H9 (cell line): ENCODE measurements around the gene MAML1. TPM values are rescaled to one million over a fixed set of nuclear protein-coding genes. Genes with fewer than 3 reads are reported as not detected.

Experiments used
- DNase-seq: peaks from one replicate; pipeline ENCODE4 v3.0.0-alpha.2; 2017
- H2AFZ ChIP-seq: one replicate; pipeline ENCODE4 v1.6.1; 2013; ENCODE audit warnings: mild to moderate bottlenecking, low read length, control low read depth, moderate library complexity
- H2AK5ac ChIP-seq: 2 replicates; pipeline ENCODE4 v1.6.1; 2013; ENCODE audit warnings: low read length, control low read depth, mixed read lengths; ENCODE audit not compliant: insufficient read length
- H2BK120ac ChIP-seq: one replicate; pipeline ENCODE4 v1.6.1; 2013; ENCODE audit warnings: low read depth, mild to moderate bottlenecking, low read length, control low read depth, inconsistent platforms; ENCODE audit not compliant: poor library complexity, severe bottlenecking
- H2BK12ac ChIP-seq: 2 replicates; pipeline ENCODE4 v1.6.1; 2013; ENCODE audit warnings: low read length, control low read depth, mixed read lengths, low read depth; ENCODE audit not compliant: insufficient read length
- H2BK15ac ChIP-seq: 2 replicates; pipeline ENCODE4 v1.6.1; 2013; ENCODE audit warnings: low read depth, low read length, control low read depth
- H2BK20ac ChIP-seq: one replicate; pipeline ENCODE4 v1.6.1; 2013; ENCODE audit warnings: low read depth, mild to moderate bottlenecking, low read length, control low read depth, inconsistent platforms; ENCODE audit not compliant: poor library complexity, severe bottlenecking
- H2BK5ac ChIP-seq: 2 replicates; pipeline ENCODE4 v1.6.1; 2013; ENCODE audit warnings: low read length, control low read depth, mixed read lengths; ENCODE audit not compliant: insufficient read length
- H3K14ac ChIP-seq: 2 replicates; pipeline ENCODE4 v1.6.1; 2013; ENCODE audit warnings: low read length, control low read depth; ENCODE audit not compliant: insufficient read depth
- H3K18ac ChIP-seq: 2 replicates; pipeline ENCODE4 v1.6.1; 2013; ENCODE audit warnings: low read depth, mild to moderate bottlenecking, mixed read lengths, low read length, control low read depth; ENCODE audit not compliant: insufficient read length
- H3K23ac ChIP-seq: 2 replicates; pipeline ENCODE4 v1.6.1; 2013; ENCODE audit warnings: low read length, control low read depth, mixed read lengths, low read depth; ENCODE audit not compliant: insufficient read length
- H3K23me2 ChIP-seq: 2 replicates; pipeline ENCODE4 v1.6.1; 2013; ENCODE audit warnings: low read depth, mild to moderate bottlenecking, mixed read lengths, low read length, control low read depth; ENCODE audit not compliant: insufficient read length, poor library complexity, severe bottlenecking
- H3K27ac ChIP-seq: 2 replicates; pipeline ENCODE4 v1.5.1; 2013; ENCODE audit warnings: low read length, control low read depth, mixed read lengths, low read depth; ENCODE audit not compliant: insufficient read length
- H3K27me3 ChIP-seq: 2 replicates; pipeline ENCODE4 v1.6.1; 2013; ENCODE audit warnings: low read length, control low read depth, inconsistent platforms; ENCODE audit not compliant: insufficient read depth
- H3K4ac ChIP-seq: 2 replicates; pipeline ENCODE4 v1.6.1; 2013; ENCODE audit warnings: low read depth, mild to moderate bottlenecking, control low read depth, inconsistent platforms, low read length, moderate library complexity
- H3K4me1 ChIP-seq: 2 replicates; pipeline ENCODE4 v1.6.1; 2013; ENCODE audit warnings: low read length, control low read depth, inconsistent platforms; ENCODE audit not compliant: insufficient read depth
- H3K4me2 ChIP-seq: 2 replicates; pipeline ENCODE4 v1.6.1; 2013; ENCODE audit warnings: low read length, control low read depth, mixed read lengths; ENCODE audit not compliant: insufficient read length, insufficient read depth
- H3K56ac ChIP-seq: 2 replicates; pipeline ENCODE4 v1.6.1; 2013; ENCODE audit warnings: low read depth, mild to moderate bottlenecking, mixed read lengths, low read length, control low read depth; ENCODE audit not compliant: insufficient read length
- H3K79me1 ChIP-seq: 2 replicates; pipeline ENCODE4 v1.6.1; 2013; ENCODE audit warnings: low read depth, mild to moderate bottlenecking, moderate library complexity, low read length, control low read depth, inconsistent platforms; ENCODE audit not compliant: insufficient read depth, poor library complexity, severe bottlenecking
- H3K79me2 ChIP-seq: 2 replicates; pipeline ENCODE4 v1.6.1; 2013; ENCODE audit warnings: low read length, control low read depth, inconsistent platforms; ENCODE audit not compliant: insufficient read depth
- H3K9ac ChIP-seq: 2 replicates; pipeline ENCODE4 v1.6.1; 2013; ENCODE audit warnings: low read length, control low read depth, mixed read lengths; ENCODE audit not compliant: insufficient read length; ENCODE audit errors: extremely low read depth
- H3K9me3 ChIP-seq: one replicate; pipeline ENCODE4 v1.6.1; 2013; ENCODE audit warnings: low read depth, low read length, inconsistent platforms; ENCODE audit not compliant: control insufficient read depth
- H3T11ph ChIP-seq: one replicate; pipeline ENCODE4 v1.6.1; 2013; ENCODE audit warnings: mild to moderate bottlenecking, low read length, control low read depth, inconsistent platforms
- H4K20me1 ChIP-seq: one replicate; pipeline ENCODE4 v1.6.1; 2013; ENCODE audit not compliant: control insufficient read depth, insufficient read length, insufficient read depth
- H4K5ac ChIP-seq: 2 replicates; pipeline ENCODE4 v1.6.1; 2013; ENCODE audit warnings: low read depth, mild to moderate bottlenecking, mixed read lengths, low read length, control low read depth; ENCODE audit not compliant: insufficient read length
- H4K8ac ChIP-seq: replicated peaks from 2 replicates; pipeline ENCODE4 v1.6.1; 2013; ENCODE audit warnings: low read length, control low read depth, mixed read lengths, low read depth; ENCODE audit not compliant: insufficient read length
- H4K91ac ChIP-seq: 2 replicates; pipeline ENCODE4 v1.6.1; 2013; ENCODE audit warnings: low read depth, mild to moderate bottlenecking, moderate library complexity, mixed read lengths, low read length, control low read depth; ENCODE audit not compliant: insufficient read length
- H3K27ac Mint-ChIP-seq, 3 experiments: 2 replicates in 2 of 3; 3 replicates in 1 of 3; pipeline ENCODE4 v1.8.0; 2020 to 2021; ENCODE audit warnings: mixed read lengths in 3 of 3, mild to moderate bottlenecking in 1 of 3, moderate library complexity in 1 of 3
- H3K27me3 Mint-ChIP-seq: 2 replicates; pipeline ENCODE4 v1.8.0; 2021; ENCODE audit warnings: low read depth, mild to moderate bottlenecking, moderate library complexity, mixed read lengths
- H3K36me3 Mint-ChIP-seq, 3 experiments: 2 replicates in 2 of 3; 3 replicates in 1 of 3; pipeline ENCODE4 v1.8.0; 2020 to 2021; ENCODE audit warnings: low read depth in 3 of 3, mixed read lengths in 3 of 3; ENCODE audit not compliant: insufficient read depth in 1 of 3
- H3K4me1 Mint-ChIP-seq, 2 experiments: 2 replicates each; pipeline ENCODE4 v1.8.0; 2020; ENCODE audit warnings: mixed read lengths in 2 of 2
- H3K4me3 Mint-ChIP-seq, 2 experiments: 2 replicates in 1 of 2; 3 replicates in 1 of 2; pipeline ENCODE4 v1.8.0; 2020 to 2021; ENCODE audit warnings: mild to moderate bottlenecking in 2 of 2, mixed read lengths in 2 of 2, moderate library complexity in 1 of 2
- H3K9me3 Mint-ChIP-seq, 2 experiments: 2 replicates in 1 of 2; 3 replicates in 1 of 2; pipeline ENCODE4 v1.8.0; 2020; ENCODE audit warnings: mild to moderate bottlenecking in 2 of 2, mixed read lengths in 2 of 2, moderate library complexity in 1 of 2
- CTCF ChIP-seq: fragments of 200-600 bp; sonication (generic); conservative IDR thresholded peaks from 3 replicates; pipeline ENCODE4 v1.8.0; 2021; ENCODE audit warnings: antibody characterized with exemption, mild to moderate bottlenecking
- WGBS: extraction: QIAGEN DNeasy Blood & Tissue Kit; methylation state at CpG from one replicate; pipeline ENCODE4 v1.1.7; 2013; ENCODE audit warnings: missing lambda C conversion rate, low lambda C conversion rate, mixed read lengths; ENCODE audit not compliant: insufficient read length; ENCODE audit errors: extremely low coverage; 5-methylcytosine and 5-hydroxymethylcytosine counted together
- total RNA-seq: library from RNA; stranded (reverse); gene quantifications from 2 replicates; pipeline ENCODE4 v1.2.1, GENCODE V29; 2021

Gene MAML1
- total RNA-seq, 1 experiment from 2014 or later: 50.8 TPM

GRCh38 chr5:179700401-179700918 is 32.2 kb upstream of the MAML1 start:
- no peak overlapping the region for H3K23ac ChIP-seq
- no peaks in the 10 kb centered on the region for H3K27me3 ChIP-seq
- no peak overlapping the region for H2AK5ac ChIP-seq
- H2BK20ac ChIP-seq: no peak overlapping the region
- no peak for DNase-seq
- no peaks in the 10 kb centered on the region for H3K9me3 ChIP-seq
- peaks cover 0 to 6% of the 10 kb centered on the region in 2 experiments; a peak in 3 of 5 replicates for H3K9me3 Mint-ChIP-seq
- peaks cover 7% of the 10 kb centered on the region; the same call in 1 of the 2 replicates for H3K4me1 ChIP-seq
- no peak overlapping the region for H2BK5ac ChIP-seq
- no peak overlapping the region for H3K56ac ChIP-seq
- H3K79me2 ChIP-seq: peaks cover 39% of the 10 kb centered on the region
- no peak overlapping the region for H3K4ac ChIP-seq
- H3K27ac Mint-ChIP-seq: peak overlapping the region in 2 of 3 experiments; percentile 11 to 40; a peak in 4 of 7 replicates
- no peak overlapping the region for H2BK15ac ChIP-seq
- H3K9ac ChIP-seq: peak overlapping the region; percentile 61
- no CpG with 5 or more reads among the region's 7 CpGs for WGBS
- H3K79me1 ChIP-seq: no peaks in the 10 kb centered on the region
- no peak overlapping the region for H4K8ac ChIP-seq
- H3K27me3 Mint-ChIP-seq: no peaks in the 10 kb centered on the region
- H4K20me1 ChIP-seq: no peaks in the 10 kb centered on the region
- no peak overlapping the region for H2BK120ac ChIP-seq
- no peak overlapping the region for H3K18ac ChIP-seq
- no peak overlapping the region for H3T11ph ChIP-seq
- H3K36me3 Mint-ChIP-seq: peaks cover 35 to 48% (median 38%) of the 10 kb centered on the region in 3 experiments
- no peak for TF ChIP-seq CTCF
- H3K27ac ChIP-seq: no peak overlapping the region
- H2AFZ ChIP-seq: no peak overlapping the region
- H3K14ac ChIP-seq: no peak overlapping the region
- H4K91ac ChIP-seq: no peak overlapping the region
- peaks cover 34 to 49% of the 10 kb centered on the region in 2 experiments for H3K4me1 Mint-ChIP-seq
- H3K4me3 Mint-ChIP-seq: peak overlapping the region; percentile 92 to 99
- peak overlapping the region; percentile 81 for H3K4me2 ChIP-seq
- no peak overlapping the region for H2BK12ac ChIP-seq
- peaks cover 7% of the 10 kb centered on the region for H3K23me2 ChIP-seq
- H4K5ac ChIP-seq: no peak overlapping the region
